ENCODE data around the gene PRCP.

The PRCP gene

DNA sequence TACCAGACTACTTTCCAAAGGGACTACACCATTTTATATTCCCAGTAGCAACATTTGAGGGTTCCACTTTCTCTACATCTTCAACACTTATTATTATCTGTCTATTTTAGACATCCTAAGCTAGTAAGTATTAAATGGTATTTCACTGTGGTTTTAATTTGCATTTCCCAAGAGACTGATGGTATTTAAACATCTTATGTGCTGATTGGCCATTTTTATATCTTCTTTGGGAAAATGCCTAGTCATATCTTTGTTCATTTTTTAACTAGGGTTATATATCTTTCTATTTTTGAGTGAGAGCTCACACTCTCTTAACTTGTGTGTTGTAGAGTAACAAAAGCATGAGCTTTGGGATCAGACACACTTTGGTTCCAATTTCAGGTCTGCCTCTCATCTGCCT lies 73.7 kb downstream of the PRCP start:
- no peak for DNase-seq (ENCODE audit: low spot score)
- TF ChIP-seq, protein P1, sequence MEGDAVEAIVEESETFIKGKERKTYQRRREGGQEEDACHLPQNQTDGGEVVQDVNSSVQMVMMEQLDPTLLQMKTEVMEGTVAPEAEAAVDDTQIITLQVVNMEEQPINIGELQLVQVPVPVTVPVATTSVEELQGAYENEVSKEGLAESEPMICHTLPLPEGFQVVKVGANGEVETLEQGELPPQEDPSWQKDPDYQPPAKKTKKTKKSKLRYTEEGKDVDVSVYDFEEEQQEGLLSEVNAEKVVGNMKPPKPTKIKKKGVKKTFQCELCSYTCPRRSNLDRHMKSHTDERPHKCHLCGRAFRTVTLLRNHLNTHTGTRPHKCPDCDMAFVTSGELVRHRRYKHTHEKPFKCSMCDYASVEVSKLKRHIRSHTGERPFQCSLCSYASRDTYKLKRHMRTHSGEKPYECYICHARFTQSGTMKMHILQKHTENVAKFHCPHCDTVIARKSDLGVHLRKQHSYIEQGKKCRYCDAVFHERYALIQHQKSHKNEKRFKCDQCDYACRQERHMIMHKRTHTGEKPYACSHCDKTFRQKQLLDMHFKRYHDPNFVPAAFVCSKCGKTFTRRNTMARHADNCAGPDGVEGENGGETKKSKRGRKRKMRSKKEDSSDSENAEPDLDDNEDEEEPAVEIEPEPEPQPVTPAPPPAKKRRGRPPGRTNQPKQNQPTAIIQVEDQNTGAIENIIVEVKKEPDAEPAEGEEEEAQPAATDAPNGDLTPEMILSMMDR (IDR thresholded peaks at IDR 0.05; ENCODE audit: extremely low read depth, missing control alignments): no peak

DNA sequence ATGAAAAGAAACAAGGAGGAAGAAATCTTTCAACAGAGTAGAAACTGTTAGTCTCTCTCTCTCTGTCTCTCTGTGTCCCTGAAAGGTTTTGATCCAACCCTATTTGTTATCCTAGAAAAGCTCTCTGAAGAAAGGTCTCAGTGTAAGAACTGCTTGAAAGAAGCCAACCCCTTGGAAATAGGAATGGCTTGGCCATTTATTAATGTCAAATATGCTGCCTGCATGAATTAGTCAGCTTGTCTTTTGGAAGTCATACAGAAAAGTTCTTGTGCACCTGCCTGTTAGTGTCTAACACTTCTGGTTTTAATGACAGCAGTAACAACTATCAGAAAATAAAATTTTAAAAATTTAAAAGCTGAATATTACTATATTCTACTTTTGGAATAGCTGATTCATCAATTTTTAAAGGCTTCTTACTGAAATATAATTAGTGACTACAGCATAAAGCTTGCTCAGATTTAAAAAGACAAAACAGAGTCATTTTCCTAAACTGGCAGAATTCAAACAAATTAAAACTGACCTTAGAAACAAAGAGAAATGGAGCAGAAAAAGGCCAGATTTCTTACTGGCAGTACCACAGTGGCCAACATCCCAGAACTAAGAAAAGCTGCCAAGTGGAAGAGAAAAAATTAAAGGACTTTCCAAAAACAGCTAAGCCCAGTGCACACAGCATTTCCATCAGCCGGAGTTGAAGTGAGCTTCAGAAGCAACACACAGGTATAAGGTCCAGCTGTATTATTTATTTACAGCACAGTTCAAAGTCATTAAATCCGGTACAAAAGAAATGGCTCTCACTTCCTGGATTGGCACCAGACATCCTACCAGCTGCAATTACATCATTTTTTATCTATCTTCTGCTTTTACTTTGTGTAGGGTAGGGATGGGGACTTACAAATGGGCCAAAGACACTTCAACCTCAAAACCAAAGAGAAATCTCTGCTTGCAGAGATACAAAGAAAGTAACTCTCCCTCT lies 76.3 kb downstream of the PRCP start:
- TF ChIP-seq, protein P1 (IDR thresholded peaks at IDR 0.05; ENCODE audit: extremely low read depth, missing control alignments): no peak
- no peak for DNase-seq (ENCODE audit: low spot score)

DNA sequence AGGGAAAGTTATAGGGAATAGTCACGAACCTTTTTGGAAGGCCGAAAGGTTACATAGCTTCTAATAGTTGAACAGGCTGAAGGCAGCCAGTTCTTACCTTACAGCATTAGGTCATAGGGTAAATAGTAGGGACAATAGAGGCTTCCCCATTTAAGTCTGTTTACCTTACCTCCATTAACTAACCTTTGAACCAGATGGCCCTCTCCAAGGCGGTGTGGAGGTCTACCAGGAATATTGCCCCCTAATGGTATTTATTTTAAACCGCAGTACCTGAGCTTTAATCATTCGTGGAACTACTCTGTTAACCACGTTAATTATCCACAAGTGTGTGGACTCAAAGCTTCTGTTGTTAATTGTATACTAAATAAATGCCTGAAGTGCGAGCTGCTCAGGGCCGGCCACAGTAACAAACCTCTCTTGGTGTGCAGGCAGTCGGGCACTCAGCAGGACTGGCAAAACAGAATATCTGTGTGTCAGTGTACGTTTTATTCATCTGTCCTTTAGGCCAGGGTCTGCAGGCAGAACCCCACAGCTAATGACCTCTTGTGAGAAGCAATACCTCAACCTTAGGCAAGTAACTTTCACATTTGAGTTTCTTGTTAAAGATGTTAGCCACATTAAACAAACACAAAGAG lies 81.7 kb downstream of the PRCP start:
- TF ChIP-seq, protein P1 (IDR thresholded peaks at IDR 0.05; ENCODE audit: extremely low read depth, missing control alignments): no peak
- no peak for DNase-seq (ENCODE audit: low spot score)

DNA sequence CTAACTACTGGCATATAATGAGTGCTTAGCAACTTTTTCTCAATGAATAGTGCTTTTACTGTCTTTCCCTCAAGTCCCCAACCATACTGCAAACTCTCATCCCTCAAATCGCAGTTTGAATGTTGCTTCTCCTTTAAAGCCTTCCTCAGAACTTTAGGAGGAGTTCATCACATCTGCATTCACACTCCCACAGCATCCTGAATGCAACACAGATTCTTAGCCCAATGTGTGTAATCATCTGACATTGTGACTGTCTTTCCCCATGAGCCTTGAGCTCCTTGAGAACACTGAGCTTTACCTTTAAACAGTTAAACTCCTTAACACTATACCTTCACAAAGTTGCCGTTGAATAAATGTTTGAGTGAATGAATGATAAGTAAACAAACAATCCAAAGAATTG lies 84.8 kb downstream of the PRCP start:
- no peak for DNase-seq (ENCODE audit: low spot score)
- TF ChIP-seq, protein P1 (IDR thresholded peaks at IDR 0.05; ENCODE audit: extremely low read depth, missing control alignments): no peak

DNA sequence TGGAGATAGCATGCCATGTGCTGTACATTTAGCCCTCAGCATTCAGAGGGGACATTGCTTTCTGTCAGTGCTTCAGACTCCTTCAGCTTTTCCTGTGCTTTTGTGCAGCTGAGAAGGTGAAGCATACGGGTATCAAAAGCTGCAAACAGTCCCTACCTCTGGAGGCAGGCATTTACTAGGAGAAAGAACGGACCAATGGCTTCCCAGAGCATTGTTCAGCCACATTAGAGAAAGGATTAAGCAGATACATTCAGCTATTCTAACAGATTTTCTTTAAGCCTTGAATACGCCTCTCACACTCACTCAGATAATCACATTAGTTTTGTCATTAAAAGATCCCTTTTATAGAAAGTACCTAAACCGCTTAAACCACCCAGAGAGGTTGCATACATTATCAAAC lies 85.9 kb downstream of the PRCP start:
- DNase-seq (ENCODE audit: low spot score): no peak
- TF ChIP-seq, protein P1 (IDR thresholded peaks at IDR 0.05; ENCODE audit: extremely low read depth, missing control alignments): no peak

DNA sequence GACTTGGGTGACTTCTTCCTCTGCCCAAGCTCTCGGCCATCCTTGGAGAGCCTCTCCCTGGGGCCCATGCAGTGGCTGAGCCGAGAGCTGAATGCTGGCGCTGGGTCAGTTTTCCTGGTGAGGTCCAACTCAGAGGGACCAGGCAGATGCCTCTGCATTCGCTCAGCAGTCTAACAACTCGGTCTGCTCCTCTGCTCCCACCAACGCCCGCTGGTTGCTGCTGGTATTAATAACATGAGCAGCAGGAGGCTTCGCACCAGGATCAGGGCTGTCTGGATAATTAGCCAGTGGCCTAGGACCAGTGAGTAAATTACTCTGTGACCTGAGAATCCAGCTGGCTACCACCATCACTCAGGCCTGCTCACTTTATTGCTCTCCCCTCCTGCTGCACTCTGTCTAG lies 88.9 kb downstream of the PRCP start:
- TF ChIP-seq, protein P1 (IDR thresholded peaks at IDR 0.05; ENCODE audit: extremely low read depth, missing control alignments): no peak
- DNase-seq (ENCODE audit: low spot score): no peak

DNA sequence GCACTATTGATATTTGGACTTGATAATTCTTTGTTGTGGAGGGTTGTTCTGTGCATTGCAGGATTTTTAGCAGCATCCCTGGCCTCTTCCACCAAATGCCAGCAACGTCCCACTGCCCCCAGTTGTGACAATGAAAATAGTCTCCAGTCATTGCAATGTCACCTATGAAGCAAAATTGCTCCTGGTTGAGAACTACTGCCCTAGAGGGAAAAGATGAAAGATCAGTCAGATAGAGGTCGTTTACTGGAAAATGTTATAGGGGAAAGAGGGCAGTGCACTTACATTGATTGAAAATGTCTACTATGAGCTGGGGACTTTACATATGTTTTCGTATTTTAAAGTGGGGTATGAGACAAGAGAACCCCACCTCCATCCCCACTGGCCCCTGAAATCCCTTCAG lies 89.5 kb downstream of the PRCP start:
- DNase-seq (ENCODE audit: low spot score): no peak
- TF ChIP-seq, protein P1 (IDR thresholded peaks at IDR 0.05; ENCODE audit: extremely low read depth, missing control alignments): no peak

Measured in GM20000 (cell line).